DOHH2 (cell line): ENCODE results near the gene PPM1M.

Experiments used
- CTCF ChIP-seq: fragments of 200-600 bp; sonication (generic); IDR thresholded peaks from one replicate; pipeline ENCODE4 v1.5.1; 2014; ENCODE audit warnings: antibody characterized with exemption, mild to moderate bottlenecking, low read depth, low read length; ENCODE audit not compliant: poor library complexity, severe bottlenecking
- EZH2phosphoT487 ChIP-seq: fragments of 200-600 bp; sonication (generic); IDR thresholded peaks from 2 replicates; pipeline ENCODE4 v1.6.1; 2017; ENCODE audit warnings: borderline replicate concordance, mild to moderate bottlenecking, antibody characterized with exemption, low read length, moderate library complexity, mixed read lengths

- TF ChIP-seq CTCF, result no peak
- TF ChIP-seq EZH2phosphoT487, result no peak
These were observed 13.1 kb upstream of the PPM1M start for GRCh38 chr3:52232279-52233107.
